ENCODE measurements around the gene KCND2.

The KCND2 gene

GRCh38 chr7:120714945-120715344 is 442.0 kb downstream of the KCND2 start:
- no peak for DNase-seq

- DNase-seq: no peak
Measured at GRCh38 chr7:120716307-120716706, 443.3 kb downstream of the KCND2 start.

GRCh38 chr7:120717166-120717565 is 444.2 kb downstream of the KCND2 start:
- DNase-seq: no peak

GRCh38 chr7:120718361-120718760 is 445.4 kb downstream of the KCND2 start:
- DNase-seq: no peak

- DNase-seq: no peak
Measured at GRCh38 chr7:120720317-120720716, 447.3 kb downstream of the KCND2 start.

- no peak for DNase-seq
Measured at GRCh38 chr7:120723465-120724385, 450.8 kb downstream of the KCND2 start.

GRCh38 chr7:120724448-120724847 is 451.5 kb downstream of the KCND2 start:
- DNase-seq: no peak

GRCh38 chr7:120724955-120725354 is 452.0 kb downstream of the KCND2 start:
- DNase-seq: no peak

GRCh38 chr7:120725376-120726039 is 452.5 kb downstream of the KCND2 start:
- no peak for DNase-seq

- DNase-seq: no peak
Measured at GRCh38 chr7:120729245-120729644, 456.3 kb downstream of the KCND2 start.

GRCh38 chr7:120731271-120731670 is 458.3 kb downstream of the KCND2 start:
- no peak for DNase-seq

GRCh38 chr7:120732256-120732655 is 459.3 kb downstream of the KCND2 start:
- DNase-seq: no peak

- DNase-seq: no peak
Measured at GRCh38 chr7:120733143-120733542, 460.2 kb downstream of the KCND2 start.

- DNase-seq: no peak
Measured at GRCh38 chr7:120733835-120734234, 460.9 kb downstream of the KCND2 start.

GRCh38 chr7:120735791-120736190 is 462.8 kb downstream of the KCND2 start:
- no peak for DNase-seq

- DNase-seq: no peak
Measured at GRCh38 chr7:120738816-120739215, 465.8 kb downstream of the KCND2 start.

- DNase-seq: no peak
Measured at GRCh38 chr7:120740348-120740747, 467.4 kb downstream of the KCND2 start.

GRCh38 chr7:120741371-120742042 is 468.5 kb downstream of the KCND2 start:
- no peak for DNase-seq

- no peak for DNase-seq
Measured at GRCh38 chr7:120742372-120742771, 469.4 kb downstream of the KCND2 start.

GRCh38 chr7:120743128-120743527 is 470.2 kb downstream of the KCND2 start:
- no peak for DNase-seq

- DNase-seq: no peak
Measured at GRCh38 chr7:120760050-120760449, 487.1 kb downstream of the KCND2 start.

- DNase-seq: no peak
Measured at GRCh38 chr7:120760851-120761250, 487.9 kb downstream of the KCND2 start.

GRCh38 chr7:120770206-120770605 is 497.2 kb downstream of the KCND2 start:
- no peak for DNase-seq

- no peak for DNase-seq
Measured at GRCh38 chr7:120774481-120774880, 501.5 kb downstream of the KCND2 start.
